ENCODE measurements around the gene SAA1.

The SAA1 gene

DNA sequence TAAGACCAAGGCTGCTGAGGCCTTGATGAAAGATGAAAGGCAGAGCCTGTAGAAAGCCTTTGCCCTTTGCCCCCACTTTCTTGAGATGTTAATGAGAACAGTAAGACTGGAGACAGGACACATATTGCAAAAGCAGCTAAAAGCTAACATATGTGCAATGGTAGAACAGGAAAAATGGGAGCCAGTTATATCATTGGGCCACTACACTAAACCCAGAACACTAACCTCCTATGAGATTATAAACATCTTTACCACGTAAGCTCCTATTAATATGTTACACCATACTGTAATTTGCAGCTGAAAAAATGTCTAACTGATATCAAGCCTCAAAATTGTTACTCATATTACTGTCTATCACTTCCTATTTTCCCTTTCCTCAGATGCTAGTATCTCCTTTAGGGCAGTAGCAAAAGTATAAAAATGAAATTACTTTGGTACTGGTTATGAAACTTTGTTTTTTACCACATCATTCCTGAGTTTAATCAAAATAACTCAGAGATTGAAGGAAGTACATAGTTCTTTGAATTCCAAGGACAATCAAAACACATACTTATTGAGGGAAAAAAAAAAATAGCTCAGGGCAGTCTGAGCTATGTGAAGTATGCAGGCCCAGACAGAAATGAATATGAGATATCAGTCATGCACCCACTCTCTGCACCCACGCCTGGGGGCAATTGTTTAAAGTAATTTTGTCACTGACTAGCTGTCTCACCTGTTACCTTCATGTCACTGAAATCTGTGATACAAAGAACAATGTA is 46.8 kb downstream of the SAA1 start:
- DNase-seq, result no peak

DNA sequence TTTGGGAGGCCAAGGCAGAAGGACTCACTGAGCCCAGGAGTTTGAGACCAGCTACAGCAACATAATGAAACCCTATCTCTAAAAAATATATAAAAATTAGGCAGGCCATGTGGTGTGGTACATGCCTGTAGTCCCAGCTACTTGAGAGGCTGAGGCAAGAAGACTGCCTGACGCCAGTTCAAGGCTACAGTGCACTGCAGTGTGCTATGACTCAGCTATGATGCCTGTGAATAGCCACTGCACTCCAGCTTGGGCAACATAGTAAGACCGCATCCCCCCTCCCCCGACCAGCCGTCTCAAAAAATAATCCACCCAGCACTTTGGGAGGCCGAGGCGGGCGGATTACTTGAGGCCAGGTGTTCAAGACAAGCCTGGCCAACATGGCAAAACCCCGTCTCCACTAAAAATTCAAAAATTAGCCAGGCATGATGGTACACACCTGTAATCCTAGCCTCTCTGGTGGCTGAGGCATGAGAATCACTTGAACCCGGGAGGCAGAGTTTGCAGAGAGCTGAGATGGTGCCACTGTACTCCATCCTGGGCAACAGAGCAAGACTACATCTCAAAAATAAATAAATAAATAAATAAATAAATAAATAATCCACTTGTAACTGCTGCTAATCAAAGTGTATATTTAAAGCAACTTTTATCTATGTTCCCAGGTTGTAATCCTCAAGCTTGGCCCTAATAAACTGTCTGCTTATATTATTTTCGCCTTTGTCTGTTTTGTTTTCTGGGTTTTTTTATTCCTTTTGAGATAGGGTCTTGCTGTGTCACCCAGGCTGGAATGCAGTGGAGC is 48.1 kb downstream of the SAA1 start:
- DNase-seq, result no peak

DNA sequence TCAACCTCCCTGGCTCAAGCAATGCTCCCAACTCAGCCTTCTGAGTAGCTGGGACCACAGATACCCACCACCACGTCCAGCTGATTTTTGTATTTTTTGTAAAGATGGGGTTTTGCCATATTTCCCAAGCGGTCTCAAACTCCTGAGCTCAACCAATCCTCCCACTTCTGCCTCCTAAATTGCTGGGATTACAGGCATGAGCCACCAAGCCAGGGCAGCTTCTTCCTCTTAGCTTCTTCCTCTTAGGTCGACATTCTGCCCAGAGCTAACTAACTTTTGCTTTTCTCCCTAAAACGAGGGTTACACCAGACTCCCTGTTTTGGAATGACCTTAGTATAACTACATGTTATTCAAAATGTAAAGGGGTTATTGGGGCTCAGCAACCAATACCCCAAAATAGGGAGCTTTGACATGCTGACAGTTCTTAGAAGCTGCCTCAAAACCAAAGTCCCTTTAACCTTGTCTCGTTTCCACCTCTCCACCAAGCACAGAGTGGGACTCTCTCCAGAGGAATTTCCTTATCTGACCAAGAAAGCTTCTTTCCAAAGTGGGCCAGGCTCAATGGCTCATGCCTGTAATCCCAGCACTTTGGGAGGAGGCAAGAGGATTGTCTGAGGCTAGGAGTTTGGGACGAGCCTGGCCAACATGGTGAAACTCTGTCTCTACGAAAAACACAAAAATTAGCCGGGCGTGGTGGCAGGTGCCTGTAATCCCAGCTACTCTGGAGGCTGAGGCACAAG is 48.9 kb downstream of the SAA1 start:
- DNase-seq, result no peak

DNA sequence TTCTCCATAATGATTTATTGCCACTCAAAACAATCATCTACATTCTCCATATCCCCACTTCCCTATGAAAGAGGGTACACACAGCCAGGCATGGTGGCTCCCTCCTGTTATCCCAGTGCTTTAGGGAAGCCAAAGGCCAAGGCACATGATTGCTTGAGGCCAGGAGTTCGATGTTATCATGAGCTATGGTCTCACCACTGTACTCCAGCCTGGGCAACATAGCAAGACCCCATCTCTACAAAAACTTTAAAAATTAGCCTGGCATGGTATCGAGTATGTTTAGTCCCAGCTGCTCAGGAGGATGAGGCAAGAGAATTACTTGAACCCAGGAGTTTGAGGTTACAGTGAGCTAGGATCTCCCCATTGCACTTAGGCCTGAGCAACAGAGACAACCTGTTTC is 49.8 kb downstream of the SAA1 start:
- DNase-seq, result no peak

DNA sequence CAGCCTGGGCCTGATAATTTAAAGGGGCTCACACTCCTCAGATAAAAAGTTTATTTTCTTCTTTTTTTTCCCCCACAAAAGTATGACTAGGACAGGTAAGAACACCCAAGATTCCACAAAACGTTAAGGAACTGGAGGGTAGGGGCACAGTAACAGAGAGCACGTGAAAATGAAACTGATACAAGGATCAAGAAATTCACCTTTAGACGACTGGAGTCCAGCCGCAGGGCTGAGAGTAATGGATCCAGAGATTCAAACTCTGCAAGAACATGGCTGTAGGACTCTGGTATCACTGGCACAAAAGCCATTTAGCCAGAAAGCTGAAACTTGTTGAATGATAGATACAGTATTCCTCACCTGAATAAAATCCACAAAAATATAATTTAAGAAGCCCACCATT is 51.5 kb downstream of the SAA1 start:
- DNase-seq, result no peak

Data from NCI-H2029 treated with DMSO at 0.1 percent for 48 hours (cell line).